ENCODE data around the gene FOLR3. TPM values are rescaled to one million over a fixed set of nuclear protein-coding genes. Genes with fewer than 3 reads are reported as not detected.
A peak's percentile ranks its signal among the peaks of the same experiment; 100 is the strongest.

FOLR3 gene
- total RNA-seq, 1 donor from 2014 or later, result not detected

- peaks cover 17% of the 10 kb centered on the region for H3K27me3 Mint-ChIP-seq (ENCODE audit: unreplicated experiment)
- H3K9me3 Mint-ChIP-seq (ENCODE audit: unreplicated experiment), result peaks cover 12% of the 10 kb centered on the region
- peak within 1 kb of the TSS; percentile 41 for H3K4me3 Mint-ChIP-seq (ENCODE audit: unreplicated experiment)
- peak within 1 kb of the TSS; percentile 44 for H3K27ac Mint-ChIP-seq (ENCODE audit: unreplicated experiment)
- H3K4me1 Mint-ChIP-seq (ENCODE audit: low read depth, unreplicated experiment), result peaks cover 22% of the 10 kb centered on the region
- DNase-seq, result no peak
- H3K36me3 Mint-ChIP-seq (ENCODE audit: unreplicated experiment), result peaks cover 4% of the 10 kb centered on the region
- no peak for TF ChIP-seq CTCF (IDR thresholded peaks at IDR 0.05; ENCODE audit: partially characterized antibody, unreplicated experiment)
Measured at GRCh38 chr11:72105888-72106287, 29.6 kb upstream of the FOLR3 start, which contains the start of gene TOMT. Gene TOMT (plus strand): TSS chr11:72105924. CDS start chr11:72105952, 28 bp downstream.

GRCh38 chr11:72111300-72112142 is 24.0 kb upstream of the FOLR3 start:
- Mint-ChIP-seq H3K36me3 (ENCODE audit: unreplicated experiment) (peaks cover 12% of the 10 kb centered on the region), H3K27me3 (ENCODE audit: unreplicated experiment) (peaks cover 19% of the 10 kb centered on the region), H3K9me3 (ENCODE audit: unreplicated experiment) (peaks cover 12% of the 10 kb centered on the region), H3K4me3 (ENCODE audit: unreplicated experiment) (peak overlapping the region; percentile 95), H3K27ac (ENCODE audit: unreplicated experiment) (peak overlapping the region; percentile 100), H3K4me1 (ENCODE audit: low read depth, unreplicated experiment) (peaks cover 3% of the 10 kb centered on the region)
- TF ChIP-seq CTCF (IDR thresholded peaks at IDR 0.05; ENCODE audit: partially characterized antibody, unreplicated experiment), result no peak
- no peak for DNase-seq

- Mint-ChIP-seq H3K9me3 (ENCODE audit: unreplicated experiment) (peaks cover 12% of the 10 kb centered on the region), H3K4me3 (ENCODE audit: unreplicated experiment) (peak within 1 kb of the TSS; percentile 95), H3K27ac (ENCODE audit: unreplicated experiment) (peak within 1 kb of the TSS; percentile 100), H3K36me3 (ENCODE audit: unreplicated experiment) (peaks cover 14% of the 10 kb centered on the region), H3K27me3 (ENCODE audit: unreplicated experiment) (peaks cover 18% of the 10 kb centered on the region), H3K4me1 (ENCODE audit: low read depth, unreplicated experiment) (peaks cover 3% of the 10 kb centered on the region)
- peak; percentile 93 for DNase-seq
- TF ChIP-seq CTCF (IDR thresholded peaks at IDR 0.05; ENCODE audit: partially characterized antibody, unreplicated experiment), result no peak
Measured at GRCh38 chr11:72112143-72112977, 23.2 kb upstream of the FOLR3 start, which contains the start of gene ANAPC15. Gene ANAPC15 (minus strand): TSS chr11:72112695. CDS start chr11:72111276, 1,419 bp downstream.

- Mint-ChIP-seq H3K9me3 (ENCODE audit: unreplicated experiment) (peaks cover 12% of the 10 kb centered on the region), H3K27me3 (ENCODE audit: unreplicated experiment) (peaks cover 17% of the 10 kb centered on the region), H3K4me1 (ENCODE audit: low read depth, unreplicated experiment) (peaks cover 3% of the 10 kb centered on the region), H3K27ac (ENCODE audit: unreplicated experiment) (peak overlapping the region; percentile 100), H3K4me3 (ENCODE audit: unreplicated experiment) (peak overlapping the region; percentile 95), H3K36me3 (ENCODE audit: unreplicated experiment) (peaks cover 14% of the 10 kb centered on the region)
- no peak for DNase-seq
- TF ChIP-seq CTCF (IDR thresholded peaks at IDR 0.05; ENCODE audit: partially characterized antibody, unreplicated experiment), result no peak
Measured at GRCh38 chr11:72112978-72113808, 22.3 kb upstream of the FOLR3 start.

Measured in glutamatergic neuron (in vitro differentiated cells).